Thymus (tissue), 11 donors: Measurements from ENCODE around the gene SGO2. TPM values are rescaled to one million over a fixed set of nuclear protein-coding genes. Genes with fewer than 3 reads are reported as not detected.
"Not testable (repeated sequence)": the region's sequence is repeated elsewhere in the genome, so short reads cannot be mapped to it uniquely, and the experiment has no call there.

Experiments used
- DNase-seq, 9 donors: peaks; one replicate each; pipeline ENCODE4 v3.0.0-alpha.2; 2013; ENCODE audit warnings: low spot score in 9 of 9, low read depth in 6 of 9, missing footprints in 1 of 9
- H3K27ac ChIP-seq, 2 donors: one replicate each; pipeline ENCODE4 v1.5.1; 2013; ENCODE audit warnings: control low read depth in 1 of 2, low read depth in 1 of 2, low read length in 1 of 2, mild to moderate bottlenecking in 1 of 2, moderate library complexity in 1 of 2
- H3K27me3 ChIP-seq, 2 donors: one replicate each; pipeline ENCODE4 v1.5.1; 2013; ENCODE audit warnings: low read length in 1 of 2; ENCODE audit not compliant: control insufficient read depth in 2 of 2, insufficient read depth in 1 of 2
- H3K36me3 ChIP-seq, 2 donors: one replicate each; pipeline ENCODE4 v1.5.1; 2013; ENCODE audit warnings: low read length in 1 of 2, mild to moderate bottlenecking in 1 of 2, moderate library complexity in 1 of 2; ENCODE audit not compliant: control insufficient read depth in 2 of 2, insufficient read depth in 2 of 2
- H3K4me1 ChIP-seq, 2 donors: one replicate each; pipeline ENCODE4 v1.5.1; 2013; ENCODE audit warnings: low read length in 2 of 2; ENCODE audit not compliant: control insufficient read depth in 2 of 2, insufficient read depth in 2 of 2
- H3K4me3 ChIP-seq, 2 donors: one replicate each; pipeline ENCODE4 v1.5.1; 2013; ENCODE audit warnings: low read length in 2 of 2, control low read depth in 1 of 2, mild to moderate bottlenecking in 1 of 2
- H3K9me3 ChIP-seq, 2 donors: one replicate each; pipeline ENCODE4 v1.5.1; 2013; ENCODE audit warnings: low read length in 1 of 2, mild to moderate bottlenecking in 1 of 2; ENCODE audit not compliant: control insufficient read depth in 2 of 2, insufficient read depth in 1 of 2
- WGBS: extraction: QIAGEN DNeasy Blood & Tissue Kit; methylation state at CpG from one replicate; pipeline ENCODE4 v1.1.7; 2013; 5-methylcytosine and 5-hydroxymethylcytosine counted together
- polyA plus RNA-seq: library from polyadenylated mRNA; stranded (reverse); fragments of 200-250 nt; gene quantifications from one replicate; pipeline ENCODE4 v1.2.3, GENCODE V29; 2013
- total RNA-seq: library from RNA; stranded (reverse); fragments of 120-200 nt; gene quantifications from one replicate; pipeline ENCODE4 v1.2.4, GENCODE V29; 2013
- donor health status: healthy.

SGO2 gene
- total and polyA plus RNA-seq, 2 donors: 4.2 to 19.7 TPM

DNA sequence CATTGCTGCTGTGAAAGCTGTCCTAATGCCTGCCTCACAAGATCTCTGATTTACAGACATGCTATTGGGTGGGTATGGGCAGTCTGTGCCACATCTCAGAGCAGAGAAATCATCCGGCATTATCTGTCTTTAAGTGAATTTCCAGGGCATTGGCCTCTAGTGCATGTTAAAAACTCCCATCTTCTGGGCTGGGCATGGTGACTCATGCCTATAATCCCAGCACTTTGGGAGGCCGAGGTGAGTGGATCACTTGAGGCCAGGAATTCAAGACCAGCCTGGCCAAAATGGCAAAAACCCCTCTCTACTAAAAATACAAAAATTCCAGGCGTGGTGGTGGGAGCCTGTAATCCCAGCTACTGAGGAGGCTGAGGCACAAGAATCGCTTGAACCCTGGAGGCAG lies 102.5 kb downstream of the SGO2 start:
- H3K27ac ChIP-seq, H3K4me1 ChIP-seq, H3K4me3 ChIP-seq, DNase-seq, H3K27me3 ChIP-seq, H3K36me3 ChIP-seq, H3K9me3 ChIP-seq: not testable (repeated sequence)
- 98% methylated on average over 4 of the region's 4 CpGs for WGBS

DNA sequence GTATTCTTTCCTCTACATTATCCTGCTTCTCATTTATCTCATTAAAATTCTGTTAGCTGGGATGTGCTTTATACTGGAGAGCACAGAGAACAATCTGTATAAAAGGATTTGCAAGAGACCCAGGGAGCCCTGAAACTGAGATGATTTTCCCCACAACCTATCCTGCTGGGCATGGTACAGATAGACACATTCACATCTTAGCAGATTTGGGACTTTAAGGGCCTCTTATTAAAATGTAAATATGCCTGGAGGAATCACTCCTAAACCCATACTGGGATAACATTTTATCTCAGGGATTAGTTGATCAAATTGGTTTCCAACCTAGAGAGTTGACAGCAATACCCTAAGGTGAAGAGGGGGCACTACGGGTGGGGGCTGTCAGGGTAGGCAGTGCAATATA lies 105.3 kb downstream of the SGO2 start:
- Histone ChIP-seq H3K4me3 (no peak overlapping the region), H3K27me3 (no peaks in the 10 kb centered on the region), H3K4me1 (peaks cover 0 to 2% of the 10 kb centered on the region in 2 donors), H3K36me3 (no peaks in the 10 kb centered on the region), H3K9me3 (peaks cover 0 to 3% of the 10 kb centered on the region in 2 donors), H3K27ac (no peak overlapping the region)
- DNase-seq: no peak
- WGBS: 98% methylated on average over 1 of the region's 1 CpG

Other genes starting within 250 kb of the SGO2 start
- 34.8 TPM for gene SPATS2L, start 219.5 kb upstream of the SGO2 start, total RNA-seq
- gene SPATS2L, start 219.5 kb upstream of the SGO2 start, polyA plus RNA-seq: 58.3 TPM
- 13.9 TPM for gene KCTD18, start 16.1 kb upstream of the SGO2 start, total RNA-seq
- gene KCTD18, start 16.1 kb upstream of the SGO2 start, polyA plus RNA-seq: 19.2 TPM
- gene AOX1, start 59.8 kb downstream of the SGO2 start, total RNA-seq: 0.42 TPM
- gene AOX1, start 59.8 kb downstream of the SGO2 start, polyA plus RNA-seq: 10.7 TPM